IMR-90 (cell line): ENCODE data around the gene BMP10. TPM values are rescaled to one million over a fixed set of nuclear protein-coding genes. Genes with fewer than 3 reads are reported as not detected.

Experiments
- ATAC-seq: fragments of 200-7000 bp; cut with Tn5 transposase; 2 replicates; pipeline ENCODE4 v1.9.1; 2020; ENCODE audit warnings: low read depth, mild to moderate bottlenecking, moderate library complexity
- BruUV-seq: library from RNA; stranded (reverse); fragments of 400-500 nt; replicated peaks from 2 replicates; lab custom pipeline; 2021; lab: Mats Ljungman, UMichigan
- CTCF ChIA-PET: fragments of 300-600 bp; formaldehyde crosslinking; extraction: SDS; loops from one replicate; lab custom pipeline; 2021; ENCODE audit warnings: antibody characterized with exemption; lab: Yijun Ruan, JAX
- POLR2A ChIA-PET: fragments of 300-600 bp; sonication (Branson Sonifier 250); formaldehyde crosslinking; loops from one replicate; lab custom pipeline; 2022; ENCODE audit warnings: antibody characterized with exemption; ENCODE audit not compliant: unreplicated experiment; lab: Charles Lee
- DNase-seq: peaks from one replicate; pipeline ENCODE4 v3.0.0; 2013
- H2AFZ ChIP-seq: replicated peaks from 2 replicates; pipeline ENCODE3; 2013; ENCODE audit warnings: low read length, mild to moderate bottlenecking; ENCODE audit not compliant: poor library complexity
- H2AK5ac ChIP-seq: 2 replicates; pipeline ENCODE4 v1.6.1; 2013; ENCODE audit warnings: low read depth, low read length, inconsistent platforms
- H2AK9ac ChIP-seq: replicated peaks from 2 replicates; pipeline ENCODE3; 2013; ENCODE audit warnings: mild to moderate bottlenecking, low read depth, low read length, moderate library complexity; ENCODE audit not compliant: poor library complexity
- H2BK120ac ChIP-seq: 2 replicates; pipeline ENCODE4 v1.6.1; 2013; ENCODE audit warnings: low read depth, low read length, inconsistent platforms
- H2BK15ac ChIP-seq: 3 replicates; pipeline ENCODE4 v1.6.1; 2013; ENCODE audit warnings: low read depth, low read length, inconsistent platforms
- H2BK20ac ChIP-seq: 2 replicates; pipeline ENCODE4 v1.6.1; 2013; ENCODE audit warnings: low read depth, mild to moderate bottlenecking, inconsistent platforms, low read length, moderate library complexity
- H2BK5ac ChIP-seq: 2 replicates; pipeline ENCODE4 v1.6.1; 2013; ENCODE audit warnings: mild to moderate bottlenecking, low read depth, low read length, inconsistent platforms; ENCODE audit not compliant: poor library complexity, severe bottlenecking
- H3K14ac ChIP-seq: replicated peaks from 2 replicates; pipeline ENCODE4 v1.6.1; 2013; ENCODE audit warnings: low read depth, low read length, inconsistent platforms
- H3K18ac ChIP-seq: 2 replicates; pipeline ENCODE4 v1.6.1; 2013; ENCODE audit warnings: low read depth, low read length, control low read depth
- H3K23ac ChIP-seq: 2 replicates; pipeline ENCODE4 v1.6.1; 2013; ENCODE audit warnings: low read depth, low read length, inconsistent platforms
- H3K27ac ChIP-seq: 2 replicates; pipeline ENCODE4 v1.5.1; 2013; ENCODE audit warnings: mild to moderate bottlenecking, control low read depth, low read length; ENCODE audit not compliant: insufficient read depth
- H3K27me3 ChIP-seq: 2 replicates; pipeline ENCODE4 v1.6.1; 2013; ENCODE audit warnings: low read length; ENCODE audit not compliant: control insufficient read depth, insufficient read depth
- H3K36me3 ChIP-seq: 2 replicates; pipeline ENCODE4 v1.6.1; 2013; ENCODE audit warnings: low read length, mixed read lengths; ENCODE audit not compliant: control insufficient read depth, insufficient read depth
- H3K4ac ChIP-seq: 2 replicates; pipeline ENCODE4 v1.6.1; 2013; ENCODE audit warnings: low read depth, low read length, inconsistent platforms
- H3K4me1 ChIP-seq: 2 replicates; pipeline ENCODE4 v1.6.1; 2013; ENCODE audit warnings: low read length, mixed read lengths; ENCODE audit not compliant: control insufficient read depth, insufficient read depth
- H3K4me2 ChIP-seq: 2 replicates; pipeline ENCODE4 v1.6.1; 2013; ENCODE audit warnings: low read depth, mild to moderate bottlenecking, control low read depth, low read length, moderate library complexity
- H3K4me3 ChIP-seq: 2 replicates; pipeline ENCODE4 v1.5.1; 2013; ENCODE audit warnings: low read depth, mild to moderate bottlenecking, control low read depth, low read length, moderate library complexity; ENCODE audit not compliant: insufficient read depth
- H3K56ac ChIP-seq: 2 replicates; pipeline ENCODE4 v1.6.1; 2013; ENCODE audit warnings: low read length, inconsistent platforms; ENCODE audit not compliant: insufficient read depth; ENCODE audit errors: extremely low read depth
- H3K79me1 ChIP-seq, 2 experiments: 2 replicates each; pipeline ENCODE4 v1.6.1; 2013; ENCODE audit warnings: low read length in 2 of 2, inconsistent platforms in 1 of 2, low read depth in 1 of 2
- H3K9ac ChIP-seq: 2 replicates; pipeline ENCODE4 v1.6.1; 2013; ENCODE audit warnings: low read depth, low read length, control low read depth
- H3K9me1 ChIP-seq: 2 replicates; pipeline ENCODE4 v1.6.1; 2013; ENCODE audit warnings: low read length, inconsistent platforms; ENCODE audit not compliant: insufficient read depth
- H3K9me3 ChIP-seq: 2 replicates; pipeline ENCODE4 v1.6.1; 2013; ENCODE audit warnings: low read length; ENCODE audit not compliant: control insufficient read depth, insufficient read depth
- H4K20me1 ChIP-seq: 2 replicates; pipeline ENCODE4 v1.6.1; 2013; ENCODE audit warnings: low read length, inconsistent platforms; ENCODE audit not compliant: insufficient read depth
- H4K5ac ChIP-seq: 2 replicates; pipeline ENCODE4 v1.6.1; 2013; ENCODE audit warnings: mild to moderate bottlenecking, low read depth, low read length, control low read depth
- H4K8ac ChIP-seq, 2 experiments: 2 replicates each; pipeline ENCODE4 v1.6.1; 2013; ENCODE audit warnings: low read depth in 2 of 2, low read length in 2 of 2, control low read depth in 1 of 2, inconsistent platforms in 1 of 2
- H4K91ac ChIP-seq: 2 replicates; pipeline ENCODE4 v1.6.1; 2013; ENCODE audit warnings: low read depth, low read length, inconsistent platforms; ENCODE audit not compliant: insufficient read depth
- MAZ ChIP-seq: IDR thresholded peaks from 2 replicates; pipeline ENCODE4 v1.6.1; 2012; ENCODE audit warnings: low read depth, mild to moderate bottlenecking, low read length, improper control_type of control experiment, moderate library complexity, borderline replicate concordance
- POLR2A ChIP-seq: IDR thresholded peaks from 2 replicates; pipeline ENCODE4 v1.6.1; 2012; ENCODE audit warnings: mild to moderate bottlenecking, low read depth, low read length
- RCOR1 ChIP-seq: IDR thresholded peaks from 2 replicates; pipeline ENCODE4 v1.6.1; 2012; ENCODE audit warnings: mild to moderate bottlenecking, low read length, improper control_type of control experiment; ENCODE audit not compliant: insufficient replicate concordance
- WGBS, 2 experiments: methylation state at CpG; one replicate each; pipeline versions ENCODE4 v1.1.5 to v1.1.7; 2013; ENCODE audit warnings: missing lambda C conversion rate in 2 of 2; ENCODE audit not compliant: insufficient read length in 1 of 2; ENCODE audit errors: extremely low coverage in 2 of 2; 5-methylcytosine and 5-hydroxymethylcytosine counted together
- dilution Hi-C: fragments of 300-500 bp; cut with HindIII; formaldehyde crosslinking; loops from one replicate; pipeline ENCODE4 v1.14.3; 2018; ENCODE audit warnings: low sequenced_read_pairs; ENCODE audit not compliant: unreplicated experiment
- in situ Hi-C: fragments of 300-500 bp; cut with MboI; formaldehyde crosslinking; loops from 3 replicates; pipeline ENCODE4 v1.14.3; 2019; ENCODE audit warnings: low sequenced_read_pairs, inconsistent platforms, mixed read lengths
- intact Hi-C: fragments of 100-400 bp; cut with micrococcal nuclease; formaldehyde crosslinking; loops from 2 replicates; pipeline ENCODE4 v1.10.0; 2022
- polyA plus RNA-seq, 3 experiments: library from polyadenylated mRNA; depleted of rRNA; stranded (reverse); fragments of >200 nt; gene quantifications; 2 replicates each; pipeline ENCODE4 v1.2.3, GENCODE V29; 2012; ENCODE audit warnings: low replicate concordance in 1 of 3
- total RNA-seq: library from RNA; depleted of rRNA; stranded (reverse); fragments of >200 nt; gene quantifications from 2 replicates; pipeline ENCODE4 v1.2.3, GENCODE V29; 2012
- TF ChIP-seq, protein P1 (sequence below): conservative IDR thresholded peaks from 2 replicates; pipeline ENCODE4 v1.5.1; 2012; ENCODE audit warnings: mild to moderate bottlenecking, low read depth, low read length, improper control_type of control experiment

BMP10 gene
- total and polyA plus RNA-seq, 2 of the 4 experiments (the other 2 are of a cell fraction) = not detected

DNA sequence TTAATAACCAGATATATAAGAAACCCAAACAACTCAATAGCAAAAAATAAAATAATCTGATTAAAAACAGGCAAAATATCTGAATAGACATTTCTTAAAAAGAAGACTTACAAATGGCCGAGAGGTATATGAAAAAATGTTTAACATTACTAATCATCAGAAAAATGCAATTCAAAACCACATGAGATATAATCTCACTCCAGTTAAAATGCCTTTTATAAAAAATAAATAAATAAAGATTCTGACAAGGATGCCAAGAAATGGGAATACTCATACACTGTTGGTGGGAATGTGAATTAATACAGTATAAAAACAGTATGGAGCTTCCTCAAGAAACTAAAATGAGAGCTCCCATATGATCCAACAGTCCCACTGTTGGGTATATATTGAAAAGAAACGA is 33.9 kb upstream of the BMP10 start:
- Histone ChIP-seq H3K27me3 (no peaks in the 10 kb centered on the region), H2BK20ac (no peak overlapping the region), H3K18ac (no peak overlapping the region), H3K4me2 (no peak overlapping the region), H4K8ac (no peak overlapping the region), H3K4me3 (no peak overlapping the region), H2BK15ac (no peak overlapping the region), H4K5ac (no peak overlapping the region), H2BK120ac (no peak overlapping the region), H3K9me1 (peaks cover 6% of the 10 kb centered on the region; the same call in 1 of the 2 replicates), H3K79me1 (no peaks in the 10 kb centered on the region), H4K91ac (no peak overlapping the region), H3K27ac (no peak overlapping the region), H3K23ac (no peak overlapping the region), H4K20me1 (no peaks in the 10 kb centered on the region), H2BK5ac (no peak overlapping the region), H2AK5ac (no peak overlapping the region), H2AFZ (no peak overlapping the region), H3K9ac (no peak overlapping the region), H3K4ac (no peak overlapping the region), H3K14ac (no peak overlapping the region), H3K4me1 (peaks cover 10% of the 10 kb centered on the region), H3K36me3 (no peaks in the 10 kb centered on the region), H3K9me3 (peaks cover 8% of the 10 kb centered on the region), H3K56ac (no peak overlapping the region), H2AK9ac (no peak overlapping the region)
- WGBS, 2 experiments = no CpG with 5 or more reads among the region's 2 CpGs
- TF ChIP-seq MAZ (no peak), POLR2A (no peak), RCOR1 (no peak)
- TF ChIP-seq, protein P1, sequence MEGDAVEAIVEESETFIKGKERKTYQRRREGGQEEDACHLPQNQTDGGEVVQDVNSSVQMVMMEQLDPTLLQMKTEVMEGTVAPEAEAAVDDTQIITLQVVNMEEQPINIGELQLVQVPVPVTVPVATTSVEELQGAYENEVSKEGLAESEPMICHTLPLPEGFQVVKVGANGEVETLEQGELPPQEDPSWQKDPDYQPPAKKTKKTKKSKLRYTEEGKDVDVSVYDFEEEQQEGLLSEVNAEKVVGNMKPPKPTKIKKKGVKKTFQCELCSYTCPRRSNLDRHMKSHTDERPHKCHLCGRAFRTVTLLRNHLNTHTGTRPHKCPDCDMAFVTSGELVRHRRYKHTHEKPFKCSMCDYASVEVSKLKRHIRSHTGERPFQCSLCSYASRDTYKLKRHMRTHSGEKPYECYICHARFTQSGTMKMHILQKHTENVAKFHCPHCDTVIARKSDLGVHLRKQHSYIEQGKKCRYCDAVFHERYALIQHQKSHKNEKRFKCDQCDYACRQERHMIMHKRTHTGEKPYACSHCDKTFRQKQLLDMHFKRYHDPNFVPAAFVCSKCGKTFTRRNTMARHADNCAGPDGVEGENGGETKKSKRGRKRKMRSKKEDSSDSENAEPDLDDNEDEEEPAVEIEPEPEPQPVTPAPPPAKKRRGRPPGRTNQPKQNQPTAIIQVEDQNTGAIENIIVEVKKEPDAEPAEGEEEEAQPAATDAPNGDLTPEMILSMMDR = no peak
- ChIA-PET CTCF (no interaction called here), POLR2A (no interaction called here)
- BruUV-seq = no TSS peak
- intact Hi-C loops = loop anchor here (5.0 kb wide), 1 partner anchor 48 kb away; no protein-coding TSS in a partner anchor
- peak; percentile 67 for DNase-seq
- in situ Hi-C loops = no loop called here
- no peak; the same call in 1 of the 2 replicates for ATAC-seq
- dilution Hi-C loops = no loop called here
